RPMI8226 (cell line): ENCODE measurements around the gene ETS1.

ENCODE experiments used
- DNase-seq: peaks from one replicate; pipeline ENCODE4 v3.0.0-alpha.2; 2015

ETS1 gene

GRCh38 chr11:128499613-128500253 is 87.6 kb downstream of the ETS1 start:
- no peak for DNase-seq

DNA sequence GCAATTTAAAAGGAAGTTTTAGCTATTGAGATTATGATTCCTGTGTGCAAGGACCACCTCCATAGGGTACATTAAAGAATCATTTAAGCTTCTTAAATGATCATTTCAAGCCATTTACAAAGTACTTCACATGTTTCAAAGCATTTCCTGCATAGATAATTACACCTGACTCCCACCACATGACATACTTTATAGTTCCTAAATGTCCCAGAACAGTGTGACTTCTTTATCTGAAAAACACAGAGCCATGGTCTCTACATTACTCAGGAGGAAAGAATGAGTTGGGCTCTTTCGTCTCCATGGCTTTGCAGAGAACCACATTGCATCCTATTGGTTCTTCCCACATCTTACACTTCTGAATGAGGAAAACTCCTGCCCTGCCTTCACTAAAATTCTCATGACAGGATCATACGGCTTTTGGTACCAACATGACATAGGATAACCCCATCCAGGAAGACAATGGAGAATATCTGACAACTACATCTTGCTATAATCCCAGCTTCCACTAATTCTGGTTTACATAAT is 88.6 kb downstream of the ETS1 start:
- DNase-seq = no peak

DNA sequence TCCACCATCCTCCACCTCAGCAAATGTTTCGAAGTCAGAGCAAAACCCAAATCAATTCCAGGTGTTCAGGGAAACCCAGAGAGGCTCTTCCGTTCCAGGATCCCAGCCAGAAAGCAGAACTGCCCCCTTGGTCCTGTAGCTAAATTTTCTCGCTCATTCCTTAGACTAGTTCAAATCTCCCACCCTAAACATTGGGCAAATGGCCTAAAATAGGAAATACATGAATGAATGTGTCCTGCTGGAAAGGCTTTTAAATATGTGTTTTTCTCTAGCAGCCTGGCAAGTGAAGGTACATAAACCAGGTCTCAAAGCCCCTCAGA is 89.6 kb downstream of the ETS1 start:
- no peak for DNase-seq

DNA sequence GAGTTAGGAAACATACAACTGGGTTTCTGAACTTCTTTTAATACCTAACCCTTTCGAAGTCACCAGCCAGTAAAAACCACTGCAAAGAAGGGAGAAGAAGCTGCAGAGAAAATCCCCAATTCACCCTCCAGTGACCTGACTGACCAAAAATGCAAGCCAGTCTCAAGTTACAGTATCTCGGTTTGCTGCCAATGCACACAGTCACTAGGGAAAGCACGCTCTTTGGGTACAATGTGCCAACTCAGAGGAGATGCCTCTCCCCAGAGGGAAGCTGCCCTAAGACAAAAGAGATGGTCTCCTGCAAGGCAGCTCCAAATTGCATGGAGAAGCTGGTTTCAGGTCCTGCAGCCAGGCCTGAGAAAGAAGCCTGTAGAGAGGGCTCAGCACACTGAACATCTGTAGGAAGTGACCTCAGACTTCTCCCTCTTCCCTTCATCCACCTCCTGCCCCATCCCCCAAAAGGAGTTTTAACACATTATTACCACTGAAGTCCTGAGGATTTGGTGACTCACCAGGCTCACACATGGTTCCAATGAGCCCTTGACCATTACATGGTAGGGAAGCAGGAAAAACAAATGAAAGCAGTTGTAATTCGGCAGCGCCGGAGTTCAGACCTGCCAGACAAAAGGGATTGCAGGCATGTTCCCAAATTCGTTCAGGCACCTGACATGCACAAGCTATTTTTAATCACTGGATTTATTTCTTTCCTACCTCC is 90.1 kb downstream of the ETS1 start:
- peak; percentile 72 for DNase-seq

DNA sequence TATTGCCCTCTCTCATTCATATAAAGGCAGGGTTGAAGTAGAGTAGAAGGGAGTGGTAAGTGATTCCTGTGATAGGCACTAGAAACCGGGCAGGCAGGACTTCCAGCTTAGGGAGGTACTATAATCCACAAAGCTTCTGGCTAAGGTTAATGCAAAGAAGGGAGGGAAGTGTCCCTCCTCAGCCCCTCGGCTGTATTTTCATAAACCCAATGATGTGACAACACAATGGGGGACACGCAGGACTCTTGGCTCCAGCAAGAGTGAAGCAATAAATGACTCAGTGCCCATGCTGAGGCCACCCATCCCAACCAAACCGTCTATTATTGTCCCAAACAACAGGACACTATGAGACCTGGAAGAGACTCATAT is 90.7 kb downstream of the ETS1 start:
- no peak for DNase-seq

- DNase-seq = no peak
Measured at GRCh38 chr11:128496249-128496648, 91.1 kb downstream of the ETS1 start.

GRCh38 chr11:128494418-128495332 is 92.7 kb downstream of the ETS1 start:
- DNase-seq = no peak

DNA sequence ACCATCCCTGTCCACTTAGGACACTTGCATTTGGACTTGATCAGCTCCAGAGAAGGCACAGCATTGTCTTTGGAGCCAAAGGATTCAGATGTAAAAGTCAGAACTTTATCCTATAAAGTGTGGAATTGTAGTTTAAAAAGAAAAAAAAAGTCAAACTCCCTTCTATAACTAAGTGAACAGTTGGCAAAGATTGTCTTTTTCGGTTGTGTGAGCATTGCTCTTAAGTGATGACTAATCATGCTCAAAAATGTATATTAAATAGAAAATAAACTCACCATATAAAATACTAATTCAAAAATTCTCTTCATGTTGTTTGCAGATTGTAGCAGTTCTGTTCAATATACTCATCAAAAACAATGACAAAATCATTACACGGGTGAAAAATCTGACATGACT is 93.8 kb downstream of the ETS1 start:
- no peak for DNase-seq

DNA sequence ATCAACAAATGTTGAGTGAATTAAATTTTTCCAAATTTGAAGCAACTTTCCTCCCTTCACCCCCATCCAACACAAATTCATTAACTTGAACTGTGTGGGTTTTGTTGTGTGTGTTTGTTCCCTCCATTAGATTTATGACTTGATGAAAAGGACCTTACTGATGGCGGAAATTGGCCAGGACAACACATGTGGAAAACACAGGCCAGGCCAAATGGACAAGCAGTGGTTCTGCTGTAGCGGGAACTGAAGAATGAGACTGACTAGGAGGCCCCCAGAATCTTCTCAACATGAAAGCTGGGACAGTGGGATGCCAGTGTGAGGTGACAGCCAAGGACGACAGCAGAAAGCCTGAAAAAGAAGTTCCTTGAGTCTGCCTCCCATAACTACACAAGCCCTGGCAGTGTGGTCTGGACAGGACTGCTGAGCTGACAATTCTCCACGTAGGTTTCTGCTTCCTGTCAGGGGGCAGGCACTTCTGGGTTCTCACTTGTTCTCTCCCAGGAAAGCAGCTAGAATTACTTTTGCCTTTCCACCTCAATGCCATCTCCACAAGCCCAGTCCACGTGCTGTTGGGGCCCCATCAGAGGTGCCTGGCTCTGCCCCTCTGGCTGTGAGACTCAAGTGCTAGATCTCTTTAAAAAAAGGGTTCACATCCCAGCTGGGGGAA is 94.3 kb downstream of the ETS1 start:
- peak; percentile 77 for DNase-seq

- no peak for DNase-seq
Measured at GRCh38 chr11:128492461-128492860, 94.9 kb downstream of the ETS1 start.

- no peak for DNase-seq
Measured at GRCh38 chr11:128491195-128491936, 96.0 kb downstream of the ETS1 start.

DNA sequence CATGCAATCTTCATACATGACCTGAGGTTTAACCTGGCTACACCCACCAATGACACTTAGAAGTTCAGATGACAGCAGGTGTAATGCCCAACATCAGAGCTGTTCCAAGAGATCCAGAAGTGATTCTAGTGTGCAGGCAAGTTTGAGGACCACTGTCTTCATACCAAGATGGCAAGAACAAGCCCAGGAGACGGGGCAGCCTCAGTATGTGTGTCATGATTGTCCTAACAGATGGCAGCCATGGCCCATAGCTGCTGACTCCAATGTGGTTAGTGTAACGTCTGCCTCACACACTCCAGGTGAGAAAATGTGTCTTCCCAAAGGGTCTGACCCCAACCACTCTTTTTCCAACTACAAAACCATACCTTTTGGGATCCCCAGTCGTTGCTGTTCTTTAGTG is 97.3 kb downstream of the ETS1 start:
- no peak for DNase-seq

DNA sequence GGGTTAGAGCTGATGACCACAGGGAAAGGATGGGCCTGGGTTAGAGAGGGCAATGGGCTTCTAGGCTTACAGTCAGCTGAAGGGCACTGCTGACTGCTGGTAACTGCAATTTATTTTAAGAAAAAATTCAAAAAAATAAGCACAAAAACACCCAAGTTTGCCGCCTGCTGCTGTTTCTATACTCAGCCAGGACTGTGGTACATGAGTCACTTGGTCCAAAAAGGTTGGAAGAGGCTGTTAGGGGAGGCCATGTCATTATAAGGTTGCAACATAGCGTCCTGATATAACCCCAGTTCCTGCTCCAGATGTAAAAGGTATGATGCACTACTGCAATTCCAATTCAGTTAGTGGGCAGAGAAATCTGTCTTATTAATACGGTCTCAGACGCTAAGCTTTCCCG is 98.9 kb downstream of the ETS1 start:
- no peak for DNase-seq

DNA sequence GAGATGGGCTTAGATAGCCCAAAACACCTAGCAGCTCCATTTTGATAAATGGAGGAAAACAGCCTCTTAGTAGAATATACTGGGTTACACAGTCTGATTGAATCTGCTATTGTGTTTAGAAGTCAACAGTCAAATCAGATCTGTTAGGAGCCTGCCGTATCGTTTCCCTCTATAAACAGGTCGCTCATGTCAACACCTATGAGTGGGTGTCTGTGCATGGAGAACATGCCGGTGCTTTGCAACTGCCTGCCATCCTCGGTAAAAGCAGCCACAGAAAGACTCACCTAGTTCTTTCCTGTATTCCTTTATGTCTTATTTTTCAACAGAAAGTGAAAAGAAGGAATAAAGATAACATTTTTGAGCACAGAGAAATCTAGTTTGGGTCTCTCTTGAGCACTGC is 99.4 kb downstream of the ETS1 start:
- no peak for DNase-seq

DNA sequence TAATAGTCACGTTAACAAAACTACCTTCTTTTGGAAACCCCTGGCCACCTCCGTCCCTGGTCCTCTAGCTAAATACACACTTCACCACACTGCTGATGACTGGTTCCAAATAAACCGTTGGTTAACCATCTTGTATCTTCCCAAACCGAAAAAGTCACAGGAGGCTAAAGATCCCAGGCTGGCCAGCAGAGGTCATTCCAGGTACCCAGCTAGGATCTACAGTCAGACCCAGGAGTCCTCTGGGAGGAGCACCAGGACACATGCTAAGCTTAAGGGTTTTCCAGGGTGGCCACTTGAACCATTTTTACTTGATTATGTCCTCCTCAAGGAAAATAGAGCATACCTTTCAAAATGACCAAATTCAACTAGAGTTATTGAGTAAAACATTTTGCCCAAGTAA is 103.2 kb downstream of the ETS1 start:
- DNase-seq = no peak

DNA sequence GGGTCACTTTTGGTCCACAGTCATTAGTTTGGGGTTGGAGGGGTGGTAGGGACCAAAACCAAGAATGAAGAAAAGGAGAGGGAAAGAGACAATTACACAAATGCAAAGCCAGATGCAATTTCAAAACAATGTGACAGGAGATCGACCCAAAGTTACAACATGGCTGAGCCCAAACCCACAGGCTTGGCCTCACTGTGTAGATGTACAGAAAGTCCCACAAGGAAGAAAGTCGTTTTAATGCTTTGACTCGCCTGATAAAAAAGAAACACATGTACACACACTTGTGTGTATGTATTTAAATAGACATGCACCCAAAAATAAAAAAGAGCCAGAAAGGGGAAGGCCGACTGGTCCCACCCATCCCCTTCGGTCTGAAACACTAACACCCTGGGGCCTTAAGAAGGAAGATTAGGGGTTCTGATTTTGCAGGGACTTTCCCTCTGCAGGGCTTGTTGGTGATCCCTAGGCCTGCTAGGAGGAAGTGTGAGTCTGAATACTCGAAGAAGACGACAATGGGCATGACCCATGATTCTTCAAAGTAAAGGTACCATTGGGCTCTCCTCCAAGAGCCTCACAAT is 104.1 kb downstream of the ETS1 start:
- no peak for DNase-seq

GRCh38 chr11:128482512-128483191 is 104.7 kb downstream of the ETS1 start:
- DNase-seq = no peak

DNA sequence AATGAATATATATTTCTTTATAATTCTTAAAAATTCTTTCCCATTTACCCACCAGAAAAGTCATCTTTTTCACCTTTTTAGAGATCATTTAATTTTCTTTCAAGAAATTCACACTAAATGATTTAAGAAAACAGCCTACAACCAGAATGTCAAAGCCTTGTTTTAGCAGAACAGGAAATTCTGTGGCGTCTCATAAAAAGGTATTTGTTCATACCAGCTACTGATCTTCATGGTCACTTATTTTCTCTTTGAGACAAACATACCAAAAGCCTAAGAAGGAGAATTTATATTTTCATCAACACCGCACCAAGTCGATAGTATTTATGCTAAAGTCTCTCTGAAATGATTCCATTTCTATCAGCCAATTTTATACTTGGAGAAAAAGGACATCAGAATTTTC is 105.3 kb downstream of the ETS1 start:
- no peak for DNase-seq

- DNase-seq = no peak
Measured at GRCh38 chr11:128481135-128481534, 106.2 kb downstream of the ETS1 start.

- no peak for DNase-seq
Measured at GRCh38 chr11:128480665-128481064, 106.7 kb downstream of the ETS1 start.

DNA sequence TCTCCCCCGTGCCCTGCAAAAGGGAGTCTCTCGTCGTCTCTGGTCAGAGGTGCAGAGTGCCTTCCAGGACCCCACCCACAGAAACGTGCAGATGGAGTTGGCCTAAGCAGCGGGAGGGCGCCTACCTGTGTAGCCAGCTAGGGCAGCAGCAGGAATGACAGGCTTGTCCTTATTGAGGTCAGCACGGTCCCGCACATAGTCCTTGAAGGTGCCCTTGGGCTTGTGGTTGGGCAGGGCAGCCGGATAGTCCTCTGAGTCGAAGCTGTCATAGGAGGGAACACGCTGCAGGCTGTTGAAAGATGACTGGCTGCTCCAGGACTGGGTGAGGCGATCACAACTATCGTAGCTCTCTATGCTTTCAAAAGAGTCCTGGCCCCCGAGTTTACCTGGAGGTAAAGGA is 107.3 kb downstream of the ETS1 start:
- DNase-seq = no peak

DNA sequence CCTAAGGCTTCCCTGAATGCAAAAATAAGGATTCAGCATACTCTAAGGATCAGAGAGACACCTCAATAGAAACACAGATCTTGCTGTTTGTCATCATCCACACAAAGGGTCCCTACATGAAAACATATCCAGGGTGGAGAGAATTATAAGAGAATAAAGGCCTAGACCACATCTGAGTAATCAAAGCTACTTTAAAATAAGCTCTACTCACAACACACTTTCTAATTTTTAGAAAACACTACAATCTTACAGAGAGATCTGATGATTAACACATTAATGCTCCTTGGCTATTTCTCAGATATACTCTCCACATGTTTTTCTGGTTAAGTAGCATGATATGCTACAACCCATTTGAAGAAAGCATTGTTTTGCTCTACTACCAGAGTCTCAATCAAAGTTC is 108.2 kb downstream of the ETS1 start:
- no peak for DNase-seq
